GM10266 (cell line): Measurements from ENCODE around the gene CTNND2.
A peak's percentile ranks its signal among the peaks of the same experiment; 100 is the strongest.

Source experiments
- DNase-seq: peaks from one replicate; pipeline ENCODE4 v3.0.0; 2012; ENCODE audit errors: extremely low spot score
- TF ChIP-seq, protein P1 (sequence below): IDR thresholded peaks from 2 replicates; pipeline ENCODE4 v1.5.1; 2012; ENCODE audit warnings: mild to moderate bottlenecking, low read depth; ENCODE audit not compliant: control insufficient read depth, insufficient read depth; ENCODE audit errors: missing control alignments

CTNND2 gene

DNA sequence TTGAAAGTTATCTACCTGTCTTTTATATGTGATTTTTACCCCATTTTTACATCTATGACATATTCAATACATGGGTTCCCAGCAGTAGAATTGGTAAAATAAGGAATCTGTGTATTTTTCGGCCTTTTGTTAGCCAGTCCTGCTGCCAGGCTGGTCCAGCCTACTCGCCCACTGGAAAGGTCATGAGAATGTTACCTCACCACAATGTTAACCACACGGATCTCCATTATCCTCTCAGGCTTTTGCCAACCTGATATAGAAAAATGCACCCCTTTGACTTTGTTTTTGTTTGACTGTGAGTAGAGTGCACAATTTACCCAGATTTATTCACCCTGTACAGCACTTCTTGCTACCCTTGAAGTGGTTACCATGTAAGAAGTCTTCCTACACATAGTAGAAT lies 167.2 kb downstream of the CTNND2 start:
- no peak for DNase-seq
- TF ChIP-seq, protein P1, sequence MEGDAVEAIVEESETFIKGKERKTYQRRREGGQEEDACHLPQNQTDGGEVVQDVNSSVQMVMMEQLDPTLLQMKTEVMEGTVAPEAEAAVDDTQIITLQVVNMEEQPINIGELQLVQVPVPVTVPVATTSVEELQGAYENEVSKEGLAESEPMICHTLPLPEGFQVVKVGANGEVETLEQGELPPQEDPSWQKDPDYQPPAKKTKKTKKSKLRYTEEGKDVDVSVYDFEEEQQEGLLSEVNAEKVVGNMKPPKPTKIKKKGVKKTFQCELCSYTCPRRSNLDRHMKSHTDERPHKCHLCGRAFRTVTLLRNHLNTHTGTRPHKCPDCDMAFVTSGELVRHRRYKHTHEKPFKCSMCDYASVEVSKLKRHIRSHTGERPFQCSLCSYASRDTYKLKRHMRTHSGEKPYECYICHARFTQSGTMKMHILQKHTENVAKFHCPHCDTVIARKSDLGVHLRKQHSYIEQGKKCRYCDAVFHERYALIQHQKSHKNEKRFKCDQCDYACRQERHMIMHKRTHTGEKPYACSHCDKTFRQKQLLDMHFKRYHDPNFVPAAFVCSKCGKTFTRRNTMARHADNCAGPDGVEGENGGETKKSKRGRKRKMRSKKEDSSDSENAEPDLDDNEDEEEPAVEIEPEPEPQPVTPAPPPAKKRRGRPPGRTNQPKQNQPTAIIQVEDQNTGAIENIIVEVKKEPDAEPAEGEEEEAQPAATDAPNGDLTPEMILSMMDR = no peak

DNA sequence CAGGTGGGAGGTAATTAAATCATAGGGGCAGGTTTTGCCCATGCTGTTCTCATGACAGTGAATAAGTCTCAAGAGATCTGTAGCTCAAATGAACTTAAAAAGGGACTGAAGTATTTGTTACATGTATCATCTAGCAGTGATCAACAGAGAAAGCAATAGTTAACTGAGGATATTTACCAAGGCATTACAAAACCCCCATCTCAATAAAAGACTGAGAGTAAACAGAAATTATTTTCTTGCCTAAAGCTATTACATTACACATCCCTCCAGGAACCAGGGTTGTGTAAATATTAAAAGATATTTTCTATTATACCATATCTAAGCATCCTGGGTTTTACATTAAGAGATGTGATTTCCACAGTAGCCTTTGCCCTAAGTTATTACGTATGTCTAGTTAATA lies 169.9 kb downstream of the CTNND2 start:
- no peak for DNase-seq
- TF ChIP-seq, protein P1 = no peak

DNA sequence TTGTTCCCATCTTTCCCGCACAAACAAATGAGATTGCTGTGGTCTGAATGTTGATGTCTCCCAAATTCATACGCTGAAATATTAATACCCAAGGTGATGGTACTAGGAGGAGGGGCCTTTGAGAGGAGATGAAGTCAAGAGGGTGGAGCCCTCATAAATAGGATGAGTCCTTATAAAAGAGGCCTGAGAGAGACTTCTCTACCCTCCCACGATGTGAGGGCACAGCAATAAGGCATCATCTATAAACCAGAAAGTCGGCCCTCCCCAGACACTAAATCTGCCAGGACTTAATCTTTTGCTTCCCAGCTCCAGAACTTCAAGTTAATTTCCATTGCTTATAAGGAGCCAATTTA lies 170.4 kb downstream of the CTNND2 start:
- no peak for DNase-seq
- TF ChIP-seq, protein P1 = no peak

DNA sequence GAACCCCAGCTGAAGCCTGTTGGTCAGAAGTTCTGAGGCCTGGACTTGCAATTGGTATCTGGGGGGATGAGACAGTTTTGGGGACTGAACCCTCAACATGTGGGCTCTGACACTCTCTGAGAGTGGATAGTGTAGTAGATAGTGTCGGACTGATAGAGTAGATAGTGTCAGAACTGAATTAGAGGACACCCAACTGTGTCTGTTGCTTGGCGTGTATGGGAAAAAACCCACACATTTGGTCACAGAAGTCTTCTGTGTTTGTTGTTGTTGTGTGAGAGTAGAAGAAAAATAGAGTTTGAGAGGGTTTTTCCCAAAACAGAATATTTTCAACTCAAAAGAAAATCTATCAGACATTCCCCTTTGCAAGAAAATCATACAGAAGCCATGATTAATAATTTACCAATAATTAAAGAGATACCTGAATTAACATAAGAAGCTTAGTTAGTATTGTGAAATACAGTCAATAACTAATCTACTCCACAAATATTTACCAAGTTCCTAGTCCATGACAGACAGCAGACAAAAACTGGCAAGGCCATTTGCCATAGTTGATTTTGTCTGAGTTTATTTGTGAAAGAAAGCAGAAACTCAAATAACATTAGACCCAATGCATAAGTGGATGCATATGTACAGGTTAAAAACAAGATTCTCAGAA lies 170.9 kb downstream of the CTNND2 start:
- TF ChIP-seq, protein P1 = no peak
- no peak for DNase-seq

DNA sequence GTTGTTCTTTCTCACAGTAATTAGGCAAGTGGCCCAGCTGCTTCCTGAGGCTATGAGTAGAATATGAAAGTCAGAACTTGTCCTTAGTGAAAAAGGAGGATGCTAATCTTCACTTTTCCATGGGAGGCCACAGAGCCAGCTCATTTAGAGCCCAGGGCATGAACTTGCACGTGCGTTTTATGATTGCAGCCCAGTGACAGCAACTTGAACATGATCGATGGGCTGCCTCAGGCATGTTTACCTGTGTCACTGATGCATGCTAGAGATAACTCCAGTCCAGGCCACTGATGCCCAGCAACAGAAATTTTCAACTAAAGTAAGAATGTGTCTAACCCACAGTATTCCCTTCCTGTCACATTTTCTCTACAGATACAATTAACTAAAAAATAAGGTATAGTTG lies 179.3 kb downstream of the CTNND2 start:
- TF ChIP-seq, protein P1 = no peak
- DNase-seq = no peak

DNA sequence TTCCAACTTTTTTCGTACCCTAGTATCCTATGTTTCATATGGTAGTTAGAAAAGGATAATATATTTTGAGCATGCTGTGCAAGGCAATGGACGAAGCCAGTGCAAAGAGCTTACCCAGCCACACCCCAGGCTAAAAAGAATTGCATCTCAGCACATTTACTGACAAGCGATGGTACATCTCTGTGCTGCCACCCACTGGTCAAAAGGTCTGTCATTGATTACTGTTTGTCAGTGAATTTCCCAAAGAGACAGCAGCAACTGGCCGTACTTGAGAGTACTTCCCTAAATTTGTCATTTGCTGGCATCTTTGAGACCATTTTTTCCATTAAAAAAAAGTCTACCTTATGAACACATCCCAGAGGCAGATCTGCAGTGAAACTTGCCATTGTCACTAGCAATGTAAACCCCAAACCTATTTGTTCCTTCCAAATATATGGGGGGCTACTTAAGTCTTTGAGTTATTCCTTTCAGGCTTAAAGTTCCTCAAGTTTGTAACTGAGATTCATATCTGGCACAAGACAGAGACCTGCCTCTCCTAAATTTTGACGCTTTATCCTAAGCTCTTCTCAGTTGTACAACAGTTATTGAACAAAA lies 184.3 kb downstream of the CTNND2 start:
- peak; percentile 6 for DNase-seq

More for the DNA sequence above, 184.3 kb downstream of the CTNND2 start:
- TF ChIP-seq, protein P1 = peak; percentile 39
